Esophagus mucosa (tissue), 1 donor: Measurements from ENCODE around the gene MRPL23. TPM values are rescaled to one million over a fixed set of nuclear protein-coding genes. Genes with fewer than 3 reads are reported as not detected.

Experiments used
- ATAC-seq: fragments of 200-7000 bp; cut with Tn5 transposase; one replicate; pipeline ENCODE4 v1.9.1; 2020
- total RNA-seq: library from RNA; stranded (reverse); gene quantifications from one replicate; pipeline ENCODE4 v1.2.4, GENCODE V29; 2023
- donor health status: DM: yes; HTN: yes; CAD: no.

MRPL23 gene
- total RNA-seq, 1 donor from 2014 or later = 44.4 TPM

DNA sequence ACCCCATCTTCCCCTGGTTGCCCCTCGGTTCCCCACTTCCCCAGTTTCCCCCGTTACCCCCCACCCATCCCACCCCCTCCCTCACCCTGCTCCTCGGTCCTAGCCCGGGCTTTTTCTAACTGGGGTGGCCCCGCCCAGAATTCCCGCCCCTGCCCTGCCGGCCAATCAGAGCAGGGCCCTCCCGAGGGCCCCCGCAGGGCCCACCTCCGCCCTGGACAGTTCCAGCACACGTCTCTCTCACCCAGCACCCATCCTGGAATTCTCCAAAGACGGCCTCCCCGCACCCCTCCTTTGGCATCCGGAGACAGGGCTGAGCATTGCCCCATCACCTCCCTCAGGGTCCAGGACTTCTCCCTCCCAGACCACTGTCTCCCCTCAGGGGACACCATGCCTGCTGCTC, 50.6 kb downstream of the MRPL23 start, which contains the start of gene H19:
H19 (minus strand) TSS at position 88 of the 400 bp plus-strand sequence.
- no peak for ATAC-seq

GRCh38 chr11:1998290-1998689, 51.2 kb downstream of the MRPL23 start:
- peak; percentile 39 for ATAC-seq

- no peak for ATAC-seq
Measured at GRCh38 chr11:1998861-1999260, 51.7 kb downstream of the MRPL23 start.

- no peak for ATAC-seq
Measured at GRCh38 chr11:2002042-2002776, 55.1 kb downstream of the MRPL23 start.

DNA sequence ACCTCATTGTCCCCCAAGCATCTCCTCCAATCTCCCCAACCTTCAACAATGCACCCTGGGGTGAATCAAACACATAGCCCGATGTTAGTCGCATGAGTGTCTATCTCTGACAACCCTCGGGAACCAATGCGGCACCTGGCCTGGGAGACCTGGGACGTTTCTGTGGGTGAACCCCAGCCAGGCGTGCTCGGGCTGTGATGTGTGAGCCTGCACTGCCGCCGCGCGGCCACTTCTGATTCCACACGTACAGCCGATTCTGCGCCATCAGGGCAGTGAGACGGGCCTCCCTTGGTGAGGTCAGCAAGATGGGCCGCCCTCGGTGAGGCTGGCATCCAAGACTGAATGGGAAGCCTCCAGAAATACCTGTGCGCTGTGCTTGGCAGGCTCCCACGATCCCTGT, 55.7 kb downstream of the MRPL23 start:
- peak; percentile 42 for ATAC-seq

DNA sequence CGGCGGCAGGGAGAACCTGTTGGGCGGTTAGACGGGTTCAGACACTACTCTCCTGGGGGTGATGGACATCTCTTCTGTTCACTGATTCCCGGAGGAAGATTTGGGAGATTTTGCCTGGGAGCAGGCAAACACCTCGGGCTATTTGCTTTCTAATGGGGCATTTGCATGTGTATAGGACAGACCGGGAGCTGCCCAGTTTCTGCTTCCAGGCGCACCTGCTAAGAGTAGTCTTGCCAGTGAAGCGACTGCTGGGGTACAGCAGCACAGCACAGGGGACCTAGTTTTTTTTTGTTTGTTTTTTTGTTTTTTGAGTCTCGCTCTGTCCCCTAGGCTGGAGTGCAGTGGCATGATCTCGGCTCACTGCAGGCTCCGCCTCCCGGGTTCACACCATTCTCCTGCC, 57.3 kb downstream of the MRPL23 start:
- ATAC-seq = no peak

Other genes starting within 250 kb of the MRPL23 start
- gene IFITM10, start 196.7 kb upstream of the MRPL23 start, total RNA-seq = 0.96 TPM
- gene CTSD, start 183.4 kb upstream of the MRPL23 start, total RNA-seq = 583 TPM
- 22.4 TPM for gene SYT8, start 112.3 kb upstream of the MRPL23 start, total RNA-seq
- gene TNNI2, start 108.4 kb upstream of the MRPL23 start, total RNA-seq = 4.4 TPM
- 18.8 TPM for gene LSP1, start 94.2 kb upstream of the MRPL23 start, total RNA-seq
- gene PRR33, start 55.4 kb upstream of the MRPL23 start, total RNA-seq = not detected
- gene TNNT3, start 27.6 kb upstream of the MRPL23 start, total RNA-seq = 0.40 TPM
- gene H19, start 50.5 kb downstream of the MRPL23 start, total RNA-seq = 6.5 TPM
- 1.6 TPM for gene IGF2, start 192.1 kb downstream of the MRPL23 start, total RNA-seq
- gene INS, start 213.9 kb downstream of the MRPL23 start, total RNA-seq = not detected
- gene TH, start 224.5 kb downstream of the MRPL23 start, total RNA-seq = 0.40 TPM